Stomach (tissue), 19 donors: ENCODE data around the gene ZNF275. TPM values are rescaled to one million over a fixed set of nuclear protein-coding genes. Genes with fewer than 3 reads are reported as not detected.
"Not testable (repeated sequence)": the region's sequence is repeated elsewhere in the genome, so short reads cannot be mapped to it uniquely, and the experiment has no call there.

Experiments used
- DNase-seq, 2 donors: peaks; one replicate each; pipeline versions ENCODE4 v3.0.0 to v3.0.0-alpha.2; 2013 to 2019
- H3K27ac ChIP-seq, 5 donors: fragments of 200-600 bp in 4 of 5; sonication (generic) in 4 of 5; one replicate each; pipeline ENCODE4 v1.5.1; 2013 to 2019; ENCODE audit warnings: mild to moderate bottlenecking in 1 of 5, moderate library complexity in 1 of 5
- H3K27me3 ChIP-seq, 3 donors: fragments of 200-600 bp; sonication (generic); one replicate each; pipeline ENCODE4 v1.5.1; 2017 to 2019; ENCODE audit warnings: mixed run types in 1 of 3
- H3K36me3 ChIP-seq, 4 donors: fragments of 200-600 bp; sonication (generic); 1 replicate in 3 of 4; 2 replicates in 1 of 4; pipeline ENCODE4 v1.5.1; 2016 to 2019
- H3K4me1 ChIP-seq, 4 donors: fragments of 200-600 bp; sonication (generic); one replicate each; pipeline ENCODE4 v1.5.1; 2016 to 2019
- H3K4me3 ChIP-seq, 4 donors: fragments of 200-600 bp; sonication (generic) in 3 of 4; one replicate each; pipeline ENCODE4 v1.5.1; 2016 to 2019; ENCODE audit warnings: mild to moderate bottlenecking in 1 of 4
- H3K9me3 ChIP-seq, 4 donors: fragments of 200-600 bp; sonication (generic); one replicate each; pipeline ENCODE4 v1.5.1; 2016 to 2019
- CTCF ChIP-seq, 7 experiments: fragments of 450-650 bp in 4 of 7; fragments of 200-600 bp in 3 of 7; sonication (generic) in 3 of 7; IDR thresholded peaks; one replicate each; pipeline ENCODE4 v1.5.1; 2016 to 2019; ENCODE audit warnings: antibody characterized with exemption in 7 of 7, control low read depth in 2 of 7, mild to moderate bottlenecking in 1 of 7
- EP300 ChIP-seq: sonication (generic); formaldehyde crosslinking; IDR thresholded peaks from one replicate; pipeline ENCODE4 v1.6.1; 2017; ENCODE audit warnings: antibody characterized with exemption
- POLR2A ChIP-seq, 4 donors: fragments of 450-650 bp; IDR thresholded peaks; one replicate each; pipeline ENCODE4 v1.6.1; 2016; ENCODE audit warnings: antibody characterized with exemption in 4 of 4, control low read depth in 2 of 4, mild to moderate bottlenecking in 1 of 4, moderate library complexity in 1 of 4
- POLR2AphosphoS5 ChIP-seq, 3 donors: sonication (generic); formaldehyde crosslinking; IDR thresholded peaks; one replicate each; pipeline ENCODE4 v1.6.1; 2016; ENCODE audit warnings: antibody characterized with exemption in 3 of 3
- WGBS, 5 donors: extraction: QIAGEN DNeasy Blood & Tissue Kit in 3 of 5; methylation state at CpG; one replicate each; pipeline versions ENCODE4 v1.1.5 to v1.1.7; 2013 to 2018; 5-methylcytosine and 5-hydroxymethylcytosine counted together
- intact Hi-C: fragments of 100-400 bp; cut with DNase I; formaldehyde crosslinking; loops from one replicate; pipeline ENCODE4 v1.15.1; 2023; ENCODE audit warnings: low total_unique reads
- long read RNA-seq, 10 donors: transcript quantifications; one replicate each; lab custom pipeline, GENCODE V29; 2026
- polyA plus RNA-seq, 3 donors: library from polyadenylated mRNA; stranded (reverse); fragments of 200-250 nt; gene quantifications; one replicate each; pipeline ENCODE4 v1.2.3, GENCODE V29; 2013
- total RNA-seq, 5 donors: library from RNA; depleted of rRNA; stranded (reverse); fragments of >200 nt; gene quantifications; one replicate each; pipeline versions ENCODE4 v1.1.0 to v1.2.3, GENCODE V29; 2014 to 2016
- donor health status: healthy with polysubstance abuse.
- donor health status: Bipolar disorder and iron deficiency.
- donor health status: healthy.

The ZNF275 gene
- total RNA-seq (10 to 100 TPM in 3 of 5 donors, 1 to 10 TPM in 1, under 1 TPM in 1; 0.87 to 13.4 (median 10.3) TPM), polyA plus RNA-seq (1 to 10 TPM; 2.4 to 4.6 (median 2.8) TPM)
- long read RNA-seq, donor 1, result 0 reads
- long read RNA-seq, donor 2, full-length matches to known transcripts, result 3 of 3 reads
- long read RNA-seq, donor 2, partial matches to known transcripts, result 0 of 3 reads
- long read RNA-seq, donor 2, other reads (novel, unspliced or antisense), result 0 of 3 reads
- long read RNA-seq, donor 3, full-length matches to known transcripts, result 2 of 2 reads
- long read RNA-seq, donor 3, partial matches to known transcripts, result 0 of 2 reads
- long read RNA-seq, donor 3, other reads (novel, unspliced or antisense), result 0 of 2 reads
- long read RNA-seq, donor 4, result 0 reads
- long read RNA-seq, donor 5, full-length matches to known transcripts, result 1 of 1 reads
- long read RNA-seq, donor 5, partial matches to known transcripts, result 0 of 1 reads
- long read RNA-seq, donor 5, other reads (novel, unspliced or antisense), result 0 of 1 reads
- long read RNA-seq, donor 6, full-length matches to known transcripts, result 1 of 1 reads
- long read RNA-seq, donor 6, partial matches to known transcripts, result 0 of 1 reads
- long read RNA-seq, donor 6, other reads (novel, unspliced or antisense), result 0 of 1 reads
- long read RNA-seq, donor 7, full-length matches to known transcripts, result 2 of 2 reads
- long read RNA-seq, donor 7, partial matches to known transcripts, result 0 of 2 reads
- long read RNA-seq, donor 7, other reads (novel, unspliced or antisense), result 0 of 2 reads
- long read RNA-seq, donor 8, full-length matches to known transcripts, result 4 of 4 reads
- long read RNA-seq, donor 8, partial matches to known transcripts, result 0 of 4 reads
- long read RNA-seq, donor 8, other reads (novel, unspliced or antisense), result 0 of 4 reads
- long read RNA-seq, donor 9, full-length matches to known transcripts, result 1 of 1 reads
- long read RNA-seq, donor 9, partial matches to known transcripts, result 0 of 1 reads
- long read RNA-seq, donor 9, other reads (novel, unspliced or antisense), result 0 of 1 reads
- long read RNA-seq, donor 10, result 0 reads

- peak; percentile 82 to 93 for DNase-seq
- H3K4me1 ChIP-seq, result peaks cover 0 to 20% (median 15%) of the 10 kb centered on the region in 4 donors
- H3K27me3 ChIP-seq, result peaks cover 0 to 6% (median 0%) of the 10 kb centered on the region in 3 donors
- H3K27ac ChIP-seq, result peak within 1 kb of the TSS; percentile 7 to 84 (median 65)
- H3K4me3 ChIP-seq, result peak within 1 kb of the TSS; percentile 56 to 82 (median 66)
- TF ChIP-seq POLR2AphosphoS5 (IDR thresholded peaks at IDR 0.05) (peak; percentile 17 to 81 (median 60)), EP300 (no peak)
- H3K9me3 ChIP-seq, result no peaks in the 10 kb centered on the region
- 0 to 44% (median 4%) methylated on average over 20 to 83 of the region's 86 CpGs for WGBS, 5 donors
- intact Hi-C loops, result no loop called here
- H3K36me3 ChIP-seq, result peaks cover 0 to 12% (median 6%) of the 10 kb centered on the region in 4 donors
These were observed at the start of gene ZNF275 for GRCh38 chrX:153333821-153334653. ZNF275 (plus strand) TSS chrX:153334153; CDS start chrX:153336680, 2,527 bp downstream.

- H3K4me1 ChIP-seq, DNase-seq, H3K27me3 ChIP-seq, H3K4me3 ChIP-seq, intact Hi-C loops, H3K9me3 ChIP-seq, H3K27ac ChIP-seq, H3K36me3 ChIP-seq: not testable (repeated sequence)
- no CpG with 5 or more reads among the region's 8 CpGs for WGBS, 5 donors
These were observed 48.3 kb upstream of the ZNF275 start for GRCh38 chrX:153285678-153286077.

GRCh38 chrX:153288807-153289206 is 45.1 kb upstream of the ZNF275 start:
- H3K27me3 ChIP-seq, H3K4me1 ChIP-seq, H3K9me3 ChIP-seq, H3K27ac ChIP-seq, intact Hi-C loops, DNase-seq, H3K36me3 ChIP-seq, H3K4me3 ChIP-seq: not testable (repeated sequence)
- WGBS, 5 donors, result no CpG with 5 or more reads among the region's 2 CpGs

- DNase-seq, H3K9me3 ChIP-seq, intact Hi-C loops, H3K27ac ChIP-seq, H3K4me3 ChIP-seq, H3K4me1 ChIP-seq, H3K36me3 ChIP-seq, H3K27me3 ChIP-seq: not testable (repeated sequence)
- WGBS, 5 donors, result 0 to 79% (median 72%) methylated on average over 1 to 4 of the region's 8 CpGs
These were observed 40.4 kb upstream of the ZNF275 start for GRCh38 chrX:153293485-153294071.

- no peak for DNase-seq
- 21 to 72% (median 50%) methylated on average over 1 of the region's 1 CpG for WGBS, 5 donors
- no peaks in the 10 kb centered on the region for H3K36me3 ChIP-seq
- no peaks in the 10 kb centered on the region for H3K27me3 ChIP-seq
- peaks cover 0 to 4% (median 0%) of the 10 kb centered on the region in 4 donors for H3K9me3 ChIP-seq
- no peaks in the 10 kb centered on the region for H3K4me1 ChIP-seq
- no peak overlapping the region for H3K4me3 ChIP-seq
- intact Hi-C loops, result no loop called here
- TF ChIP-seq CTCF (IDR thresholded peaks at IDR 0.05) (no peak), EP300 (no peak), POLR2AphosphoS5 (IDR thresholded peaks at IDR 0.05) (no peak), POLR2A (IDR thresholded peaks at IDR 0.05) (no peak)
- H3K27ac ChIP-seq, result no peak overlapping the region
These were observed 36.6 kb upstream of the ZNF275 start for GRCh38 chrX:153297376-153297775.
